NT2/D1 (cell line): ENCODE measurements around the gene DDX10.

Source experiments
- DNase-seq: peaks from one replicate; pipeline ENCODE4 v3.0.0-alpha.2; 2011; ENCODE audit warnings: low read depth, low spot score
- H3K27me3 ChIP-seq: 2 replicates; pipeline ENCODE4 v1.6.0; 2011; ENCODE audit warnings: mild to moderate bottlenecking; ENCODE audit not compliant: insufficient read length, insufficient read depth
- H3K36me3 ChIP-seq: 2 replicates; pipeline ENCODE4 v1.6.1; 2011; ENCODE audit warnings: mild to moderate bottlenecking, low read length, mixed read lengths; ENCODE audit not compliant: insufficient read depth, insufficient read length
- H3K4me1 ChIP-seq: 2 replicates; pipeline ENCODE4 v1.5.1; 2011; ENCODE audit not compliant: insufficient read depth, insufficient read length
- H3K4me3 ChIP-seq: 2 replicates; pipeline ENCODE4 v1.5.1; 2011; ENCODE audit warnings: low read depth; ENCODE audit not compliant: insufficient read length
- H3K9ac ChIP-seq: 2 replicates; pipeline ENCODE4 v1.6.0; 2011; ENCODE audit warnings: low read depth; ENCODE audit not compliant: insufficient read length
- H3K9me3 ChIP-seq: 2 replicates; pipeline ENCODE4 v1.5.1; 2011; ENCODE audit warnings: mild to moderate bottlenecking, low read length; ENCODE audit not compliant: insufficient read depth
- SUZ12 ChIP-seq: IDR thresholded peaks from 2 replicates; pipeline ENCODE4 v1.6.1; 2011; ENCODE audit not compliant: insufficient read length, insufficient read depth; ENCODE audit errors: extremely low read depth
- YY1 ChIP-seq: IDR thresholded peaks from 2 replicates; pipeline ENCODE4 v1.6.1; 2011; ENCODE audit not compliant: insufficient read length, insufficient read depth
- ZNF274 ChIP-seq: IDR thresholded peaks from 2 replicates; pipeline ENCODE4 v1.6.1; 2011; ENCODE audit warnings: mild to moderate bottlenecking, low read depth, low read length

The DDX10 gene

GRCh38 chr11:108886660-108887009 is 221.8 kb downstream of the DDX10 start:
- H3K27me3 ChIP-seq = no peaks in the 10 kb centered on the region
- no peak overlapping the region for H3K9ac ChIP-seq
- no peaks in the 10 kb centered on the region for H3K9me3 ChIP-seq
- TF ChIP-seq SUZ12 = no peak
- TF ChIP-seq YY1 = no peak
- no peak for TF ChIP-seq ZNF274
- H3K36me3 ChIP-seq = no peaks in the 10 kb centered on the region
- no peak overlapping the region for H3K4me3 ChIP-seq
- H3K4me1 ChIP-seq = no peaks in the 10 kb centered on the region
- DNase-seq = no peak

GRCh38 chr11:108887436-108888238 is 222.8 kb downstream of the DDX10 start:
- Histone ChIP-seq H3K36me3 (no peaks in the 10 kb centered on the region), H3K27me3 (no peaks in the 10 kb centered on the region), H3K9me3 (no peaks in the 10 kb centered on the region), H3K9ac (no peak overlapping the region), H3K4me3 (no peak overlapping the region), H3K4me1 (no peaks in the 10 kb centered on the region)
- DNase-seq = no peak
- TF ChIP-seq YY1 = no peak
- no peak for TF ChIP-seq ZNF274
- no peak for TF ChIP-seq SUZ12

- Histone ChIP-seq H3K9ac (no peak overlapping the region), H3K36me3 (no peaks in the 10 kb centered on the region), H3K9me3 (no peaks in the 10 kb centered on the region), H3K27me3 (no peaks in the 10 kb centered on the region), H3K4me3 (no peak overlapping the region), H3K4me1 (no peaks in the 10 kb centered on the region)
- no peak for DNase-seq
- TF ChIP-seq ZNF274 (no peak), SUZ12 (no peak), YY1 (no peak)
Observed at GRCh38 chr11:108890482-108891105, 225.7 kb downstream of the DDX10 start.

- Histone ChIP-seq H3K9me3 (no peaks in the 10 kb centered on the region), H3K27me3 (no peaks in the 10 kb centered on the region), H3K9ac (no peak overlapping the region), H3K36me3 (no peaks in the 10 kb centered on the region), H3K4me3 (no peak overlapping the region), H3K4me1 (no peaks in the 10 kb centered on the region)
- TF ChIP-seq YY1 = no peak
- TF ChIP-seq SUZ12 = no peak
- TF ChIP-seq ZNF274 = no peak
- no peak for DNase-seq
Observed at GRCh38 chr11:108891143-108891542, 226.3 kb downstream of the DDX10 start.

- H3K36me3 ChIP-seq = no peaks in the 10 kb centered on the region
- DNase-seq = no peak
- no peak overlapping the region for H3K9ac ChIP-seq
- no peaks in the 10 kb centered on the region for H3K4me1 ChIP-seq
- no peaks in the 10 kb centered on the region; the same call in 1 of the 2 replicates for H3K9me3 ChIP-seq
- H3K4me3 ChIP-seq = no peak overlapping the region
- no peak for TF ChIP-seq ZNF274
- no peak for TF ChIP-seq SUZ12
- TF ChIP-seq YY1 = no peak
- no peaks in the 10 kb centered on the region for H3K27me3 ChIP-seq
Observed at GRCh38 chr11:108891909-108892511, 227.1 kb downstream of the DDX10 start.

- DNase-seq = no peak
- no peaks in the 10 kb centered on the region for H3K27me3 ChIP-seq
- TF ChIP-seq YY1 = no peak
- TF ChIP-seq ZNF274 = no peak
- TF ChIP-seq SUZ12 = no peak
- no peak overlapping the region for H3K4me3 ChIP-seq
- H3K4me1 ChIP-seq = no peaks in the 10 kb centered on the region
- no peak overlapping the region for H3K9ac ChIP-seq
- no peaks in the 10 kb centered on the region for H3K36me3 ChIP-seq
- peaks cover 12% of the 10 kb centered on the region; the same call in 1 of the 2 replicates for H3K9me3 ChIP-seq
Observed at GRCh38 chr11:108895579-108896480, 231.0 kb downstream of the DDX10 start.
